ENCODE results near the gene SPAG16.

GRCh38 chr2:213320604-213321003 is 36.3 kb downstream of the SPAG16 start:
- TF ChIP-seq CTCF (IDR thresholded peaks at IDR 0.05; ENCODE audit: insufficient read depth, low read depth, low read length) (no peak), EZH2 (IDR thresholded peaks at IDR 0.05; ENCODE audit: insufficient read depth, low read length) (no peak)

All from astrocyte (in vitro differentiated cells and primary cell).